B cell (primary cell): ENCODE results near the gene DNAJC15. TPM values are rescaled to one million over a fixed set of nuclear protein-coding genes. Genes with fewer than 3 reads are reported as not detected.

Experiments used
- ATAC-seq: fragments of 200-7000 bp; cut with Tn5 transposase; one replicate; pipeline ENCODE4 v1.10.0; 2021; ENCODE audit warnings: low read depth, mild to moderate bottlenecking, moderate number of reproducible peaks, moderate library complexity
- CTCF ChIA-PET: fragments of 350-600 bp; sonication (Branson Sonifier 250); formaldehyde crosslinking; loops from one replicate; lab custom pipeline; 2021; ENCODE audit warnings: antibody characterized with exemption, inconsistent platforms; lab: Charles Lee
- POLR2A ChIA-PET: fragments of 350-600 bp; sonication (Branson Sonifier 250); formaldehyde crosslinking; loops from one replicate; lab custom pipeline; 2021; ENCODE audit warnings: antibody characterized with exemption; lab: Charles Lee
- DNase-seq: peaks from one replicate; pipeline ENCODE4 v3.0.0; 2013
- H2AFZ ChIP-seq: 2 replicates; pipeline ENCODE4 v1.6.1; 2012; ENCODE audit warnings: mild to moderate bottlenecking, low read depth, low read length; ENCODE audit not compliant: insufficient read depth, poor library complexity, severe bottlenecking
- H3K27ac ChIP-seq, 2 donors: 1 replicate in 1 of 2; 2 replicates in 1 of 2; pipeline ENCODE4 v1.5.1; 2012 to 2013; ENCODE audit warnings: low read length in 2 of 2, mild to moderate bottlenecking in 2 of 2, moderate library complexity in 1 of 2
- H3K27me3 ChIP-seq, 4 experiments: fragments of 200-600 bp in 1 of 4; sonication (generic) in 1 of 4; replicated peaks in 1 of 4; 1 replicate in 2 of 4; 2 replicates in 2 of 4; pipeline versions ENCODE4 v1.6.1 to v1.7.0; 2013 to 2016; ENCODE audit warnings: low read length in 3 of 4, mild to moderate bottlenecking in 2 of 4, mixed read lengths in 1 of 4, moderate library complexity in 1 of 4; ENCODE audit not compliant: insufficient read depth in 4 of 4, control insufficient read depth in 3 of 4; ENCODE audit errors: control extremely low read depth in 1 of 4
- H3K36me3 ChIP-seq, 2 experiments: replicated peaks in 1 of 2; 1 replicate in 1 of 2; 2 replicates in 1 of 2; pipeline versions ENCODE4 v1.6.1 to v1.7.1; 2013; ENCODE audit warnings: low read length in 1 of 2; ENCODE audit not compliant: insufficient read depth in 2 of 2, control insufficient read depth in 1 of 2; ENCODE audit errors: control extremely low read depth in 1 of 2, extremely low read depth in 1 of 2
- H3K4me1 ChIP-seq, 2 donors: fragments of 200-600 bp in 1 of 2; sonication (generic) in 1 of 2; 1 replicate in 1 of 2; 2 replicates in 1 of 2; pipeline versions ENCODE4 v1.5.1 to v1.6.1; 2013 to 2017; ENCODE audit warnings: low read length in 2 of 2; ENCODE audit not compliant: control insufficient read depth in 2 of 2, insufficient read depth in 2 of 2
- H3K4me2 ChIP-seq: replicated peaks from 2 replicates; pipeline ENCODE3; 2012; ENCODE audit warnings: mild to moderate bottlenecking, low read depth, low read length; ENCODE audit not compliant: poor library complexity, severe bottlenecking
- H3K4me3 ChIP-seq, 5 experiments: fragments of 200-600 bp in 1 of 5; sonication (generic) in 1 of 5; 1 replicate in 3 of 5; 2 replicates in 2 of 5; pipeline versions ENCODE4 v1.5.1 to v1.7.0; 2011 to 2016; ENCODE audit warnings: low read length in 4 of 5, mild to moderate bottlenecking in 4 of 5, low read depth in 2 of 5, control low read depth in 1 of 5, moderate library complexity in 1 of 5; ENCODE audit not compliant: insufficient read depth in 1 of 5; ENCODE audit errors: control extremely low read depth in 1 of 5, extremely low read depth in 1 of 5
- H3K79me2 ChIP-seq: fragments of 200-600 bp; sonication (generic); one replicate; pipeline ENCODE4 v1.6.0; 2016; ENCODE audit warnings: low read length; ENCODE audit not compliant: control insufficient read depth, insufficient read depth
- H3K9ac ChIP-seq: fragments of 200-600 bp; sonication (generic); 2 replicates; pipeline ENCODE4 v1.6.1; 2017; ENCODE audit warnings: mild to moderate bottlenecking, low read length, moderate library complexity
- H3K9me3 ChIP-seq, 3 donors: one replicate each; pipeline versions ENCODE4 v1.6.1 to v1.7.1; 2013; ENCODE audit warnings: low read length in 2 of 3; ENCODE audit not compliant: control insufficient read depth in 2 of 3, insufficient read depth in 1 of 3; ENCODE audit errors: control extremely low read depth in 1 of 3
- H4K20me1 ChIP-seq: 2 replicates; pipeline ENCODE4 v1.6.0; 2012; ENCODE audit warnings: mild to moderate bottlenecking, low read length; ENCODE audit not compliant: insufficient read depth, control insufficient read depth, poor library complexity, severe bottlenecking
- H3K27ac Mint-ChIP-seq: one replicate; pipeline ENCODE4 v1.8.0; 2021; ENCODE audit warnings: mixed read lengths
- H3K27me3 Mint-ChIP-seq: one replicate; pipeline ENCODE4 v1.8.0; 2021; ENCODE audit warnings: mixed read lengths
- H3K4me1 Mint-ChIP-seq: one replicate; pipeline ENCODE4 v1.8.0; 2021; ENCODE audit warnings: mixed read lengths
- H3K4me3 Mint-ChIP-seq: one replicate; pipeline ENCODE4 v1.8.0; 2021; ENCODE audit warnings: mixed read lengths
- H3K9me3 Mint-ChIP-seq: one replicate; pipeline ENCODE4 v1.8.0; 2022; ENCODE audit warnings: mixed read lengths; ENCODE audit not compliant: insufficient read depth
- CTCF ChIP-seq: fragments of 200-600 bp; IDR thresholded peaks from one replicate; pipeline ENCODE4 v1.8.0; 2022; ENCODE audit warnings: antibody characterized with exemption, mild to moderate bottlenecking
- EZH2 ChIP-seq: IDR thresholded peaks from 2 replicates; pipeline ENCODE4 v1.6.1; 2012; ENCODE audit warnings: borderline replicate concordance, low read depth, mild to moderate bottlenecking, moderate library complexity, low read length; ENCODE audit not compliant: insufficient read depth, poor library complexity, severe bottlenecking
- WGBS: methylation state at CpG from one replicate; pipeline ENCODE4 v1.1.5; 2013; ENCODE audit warnings: missing lambda C conversion rate; ENCODE audit not compliant: insufficient coverage; 5-methylcytosine and 5-hydroxymethylcytosine counted together
- intact Hi-C: fragments of 100-400 bp; cut with micrococcal nuclease; formaldehyde crosslinking; loops from one replicate; pipeline ENCODE4 v1.10.0; 2022
- polyA plus RNA-seq: library from polyadenylated mRNA; depleted of rRNA; stranded (reverse); fragments of >200 nt; gene quantifications from 2 replicates; pipeline ENCODE4 v1.2.3, GENCODE V29; 2012
- total RNA-seq, 2 donors: library from RNA; stranded (reverse); fragments of 120-200 nt in 1 of 2; gene quantifications; 1 replicate in 1 of 2; 2 replicates in 1 of 2; pipeline versions ENCODE4 v1.2.3 to v1.2.4, GENCODE V29; 2013 to 2022

Gene DNAJC15
- total and polyA plus RNA-seq, 2 donors (not counting 1 experiment from before 2014, with no cell fraction given) = 11.5 to 15.2 TPM

GRCh38 chr13:43054803-43055802 lies 31.7 kb downstream of the DNAJC15 start:
- no peak for TF ChIP-seq CTCF
- TF ChIP-seq EZH2 = no peak
- intact Hi-C loops = loop anchor here (1.0 to 2.0 kb wide), 3 partner anchors 10 to 63 kb away; partner anchors contain the start of genes DNAJC15 and EPSTI1
- peak overlapping the region; percentile 51 to 78 (median 69) for H3K4me3 ChIP-seq
- Mint-ChIP-seq H3K27ac (no peak overlapping the region), H3K9me3 (no peaks in the 10 kb centered on the region), H3K27me3 (no peaks in the 10 kb centered on the region), H3K4me3 (no peak overlapping the region), H3K4me1 (peaks cover 41% of the 10 kb centered on the region)
- H3K27me3 ChIP-seq = no peaks in the 10 kb centered on the region
- H3K4me1 ChIP-seq = peaks cover 42 to 50% of the 10 kb centered on the region in 2 donors
- H3K9me3 ChIP-seq = no peaks in the 10 kb centered on the region
- H2AFZ ChIP-seq = peak overlapping the region; percentile 80
- CTCF ChIA-PET = interaction anchor here (0.6 to 1.7 kb wide), 6 partner anchors 9 to 86 kb away, joined by 3 to 6 read pairs (median 4); partner anchors contain the start of gene DNAJC15
- H3K79me2 ChIP-seq = peaks cover 99% of the 10 kb centered on the region
- H3K36me3 ChIP-seq = peaks cover 0 to 4% of the 10 kb centered on the region in 2 experiments
- H3K4me2 ChIP-seq = peak overlapping the region; percentile 83
- DNase-seq (peak; percentile 68), ATAC-seq (peak; percentile 56)
- 7% methylated on average over 2 of the region's 13 CpGs for WGBS
- H3K27ac ChIP-seq = peak overlapping the region; percentile 77 to 98
- peak overlapping the region; percentile 84 for H3K9ac ChIP-seq
- POLR2A ChIA-PET = interaction anchor here (0.6 to 1.4 kb wide), 5 partner anchors 10 to 399 kb away, joined by 3 to 7 read pairs (median 4); partner anchors contain the start of gene EPSTI1
- no peaks in the 10 kb centered on the region for H4K20me1 ChIP-seq
